HG02943 (cell line): Measurements from ENCODE around the gene ZNF350.
A peak's percentile ranks its signal among the peaks of the same experiment; 100 is the strongest.
"Not testable (repeated sequence)": the region's sequence is repeated elsewhere in the genome, so short reads cannot be mapped to it uniquely, and the experiment has no call there.

Source experiments
- ATAC-seq: cut with Tn5 transposase; IDR thresholded peaks from one replicate; pipeline ENCODE4 v1.9.1; 2021; ENCODE audit warnings: mild to moderate bottlenecking, low read depth, moderate library complexity; ENCODE audit not compliant: unreplicated experiment

The ZNF350 gene

GRCh38 chr19:51975787-51976186, 10.9 kb downstream of the ZNF350 start:
- not testable (repeated sequence) for ATAC-seq

- ATAC-seq: no peak
Measured at GRCh38 chr19:51971624-51972023, 15.0 kb downstream of the ZNF350 start.

GRCh38 chr19:51970718-51971117, 15.9 kb downstream of the ZNF350 start:
- no peak for ATAC-seq

GRCh38 chr19:51965583-51965982, 21.1 kb downstream of the ZNF350 start:
- ATAC-seq: no peak

- not testable (repeated sequence) for ATAC-seq
Measured at GRCh38 chr19:51960621-51961233, 25.9 kb downstream of the ZNF350 start.

- no peak for ATAC-seq
Measured at GRCh38 chr19:51959791-51960190, 26.8 kb downstream of the ZNF350 start.

- ATAC-seq: not testable (repeated sequence)
Measured at GRCh38 chr19:51957846-51958245, 28.8 kb downstream of the ZNF350 start.

- ATAC-seq: no peak
Measured at GRCh38 chr19:51948975-51949374, 37.7 kb downstream of the ZNF350 start.

- ATAC-seq: no peak
Measured at GRCh38 chr19:51946602-51947001, 40.0 kb downstream of the ZNF350 start.

- ATAC-seq: no peak
Measured at GRCh38 chr19:51944798-51945552, 41.7 kb downstream of the ZNF350 start.

- ATAC-seq: no peak
Measured at GRCh38 chr19:51938936-51939335, 47.7 kb downstream of the ZNF350 start.

GRCh38 chr19:51931921-51932320, 54.7 kb downstream of the ZNF350 start:
- no peak for ATAC-seq

- ATAC-seq: no peak
Measured at GRCh38 chr19:51927859-51928258, 58.8 kb downstream of the ZNF350 start.

- peak; percentile 85 for ATAC-seq
Measured at GRCh38 chr19:51926784-51927741, 59.6 kb downstream of the ZNF350 start, which contains the start of gene ZNF613. Gene ZNF613 (plus strand): TSS chr19:51927472. CDS start chr19:51936221, 8,749 bp downstream.

GRCh38 chr19:51926426-51926783, 60.2 kb downstream of the ZNF350 start:
- no peak for ATAC-seq

- ATAC-seq: no peak
Measured at GRCh38 chr19:51921949-51922348, 64.7 kb downstream of the ZNF350 start.

- ATAC-seq: no peak
Measured at GRCh38 chr19:51919606-51920005, 67.0 kb downstream of the ZNF350 start.

GRCh38 chr19:51916167-51916566, 70.5 kb downstream of the ZNF350 start:
- ATAC-seq: no peak

GRCh38 chr19:51915324-51915867, 71.2 kb downstream of the ZNF350 start:
- ATAC-seq: no peak
